Measurements from ENCODE around the gene NFKBIA.

Gene NFKBIA

GRCh38 chr14:35395283-35395682 is 9.3 kb downstream of the NFKBIA start:
- no peak for DNase-seq (ENCODE audit: low read depth)
- TF ChIP-seq MYC (IDR thresholded peaks at IDR 0.05; ENCODE audit: low read depth, low read length) (no peak), CTCF (IDR thresholded peaks at IDR 0.05; ENCODE audit: low read depth, low read length) (no peak), POLR2A (IDR thresholded peaks at IDR 0.05; ENCODE audit: extremely low read depth, insufficient read length) (no peak)
- H3K4me3 ChIP-seq (ENCODE audit: low read depth, low read length), result no peak overlapping the region

- TF ChIP-seq POLR2A (IDR thresholded peaks at IDR 0.05; ENCODE audit: extremely low read depth, insufficient read length) (no peak), MYC (IDR thresholded peaks at IDR 0.05; ENCODE audit: low read depth, low read length) (no peak), CTCF (IDR thresholded peaks at IDR 0.05; ENCODE audit: low read depth, low read length) (no peak)
- no peak overlapping the region for H3K4me3 ChIP-seq (ENCODE audit: low read depth, low read length)
- no peak for DNase-seq (ENCODE audit: low read depth)
Measured at GRCh38 chr14:35394326-35395013, 10.1 kb downstream of the NFKBIA start.

- TF ChIP-seq MAX (IDR thresholded peaks at IDR 0.05; ENCODE audit: low read depth, low read length) (no peak), POLR2A (IDR thresholded peaks at IDR 0.05; ENCODE audit: extremely low read depth, insufficient read length) (no peak)
Measured at GRCh38 chr14:35393826-35394225, 10.7 kb downstream of the NFKBIA start.

GRCh38 chr14:35392103-35392502 is 12.4 kb downstream of the NFKBIA start:
- DNase-seq (ENCODE audit: low read depth), result no peak
- no peak overlapping the region for H3K4me3 ChIP-seq (ENCODE audit: low read depth, low read length)
- TF ChIP-seq MYC (IDR thresholded peaks at IDR 0.05; ENCODE audit: low read depth, low read length) (no peak), POLR2A (IDR thresholded peaks at IDR 0.05; ENCODE audit: extremely low read depth, insufficient read length) (no peak), CTCF (IDR thresholded peaks at IDR 0.05; ENCODE audit: low read depth, low read length) (no peak), MAX (IDR thresholded peaks at IDR 0.05; ENCODE audit: low read depth, low read length) (no peak)

More at GRCh38 chr14:35393826-35394225, 10.7 kb downstream of the NFKBIA start:
- DNase-seq (ENCODE audit: low read depth), result no peak
- H3K4me3 ChIP-seq (ENCODE audit: low read depth, low read length), result no peak overlapping the region

- no peak for DNase-seq (ENCODE audit: low read depth)
- no peak for TF ChIP-seq MAX (IDR thresholded peaks at IDR 0.05; ENCODE audit: low read depth, low read length)
- TF ChIP-seq POLR2A (IDR thresholded peaks at IDR 0.05; ENCODE audit: extremely low read depth, insufficient read length), result no peak
- no peak for TF ChIP-seq CTCF (IDR thresholded peaks at IDR 0.05; ENCODE audit: low read depth, low read length)
- no peak overlapping the region for H3K4me3 ChIP-seq (ENCODE audit: low read depth, low read length)
Measured at GRCh38 chr14:35391388-35391710, 13.2 kb downstream of the NFKBIA start.

GRCh38 chr14:35390577-35391387 is 13.8 kb downstream of the NFKBIA start:
- TF ChIP-seq MAX (IDR thresholded peaks at IDR 0.05; ENCODE audit: low read depth, low read length) (no peak), CTCF (IDR thresholded peaks at IDR 0.05; ENCODE audit: low read depth, low read length) (no peak), MYC (IDR thresholded peaks at IDR 0.05; ENCODE audit: low read depth, low read length) (no peak), POLR2A (IDR thresholded peaks at IDR 0.05; ENCODE audit: extremely low read depth, insufficient read length) (no peak)
- DNase-seq (ENCODE audit: low read depth), result no peak

More at GRCh38 chr14:35390577-35391387, 13.8 kb downstream of the NFKBIA start:
- H3K4me3 ChIP-seq (ENCODE audit: low read depth, low read length), result no peak overlapping the region

Measured in NB4 (cell line).